ENCODE results near the gene AVPI1. TPM values are rescaled to one million over a fixed set of nuclear protein-coding genes. Genes with fewer than 3 reads are reported as not detected.

AVPI1 gene
- total and polyA plus RNA-seq, 4 donors, result 15.1 to 26.8 (median 17.8) TPM

DNA sequence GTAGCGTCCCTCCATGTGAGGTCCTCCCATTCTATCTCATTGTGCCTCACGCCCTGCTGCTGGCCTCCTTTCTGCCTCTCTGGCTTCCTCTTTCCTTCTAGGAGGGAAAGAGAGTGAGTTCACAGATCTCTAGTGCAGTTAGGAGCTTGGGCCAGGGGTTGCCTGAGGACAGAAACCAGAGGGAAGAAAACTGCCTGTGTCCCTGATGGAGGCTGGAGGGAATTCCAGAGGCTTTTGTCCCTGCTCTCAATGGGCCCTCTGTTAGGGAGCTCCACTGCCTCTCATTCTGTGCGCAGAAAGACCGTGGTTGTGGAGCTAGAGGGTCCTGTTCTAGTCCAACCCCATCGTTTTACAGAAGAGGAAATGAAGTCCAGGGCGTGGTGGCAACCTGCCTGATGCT, 31.1 kb upstream of the AVPI1 start:
- H3K27ac ChIP-seq (ENCODE audit: low read depth in 1 of 2, low read length in 1 of 2), result peak overlapping the region in 1 of 2 donors; percentile 83
- peaks cover 0 to 14% (median 0%) of the 10 kb centered on the region in 4 donors for H3K36me3 ChIP-seq (ENCODE audit: control insufficient read depth in 4 of 4, insufficient read depth in 4 of 4, low read length in 4 of 4)
- H3K9me3 ChIP-seq (ENCODE audit: control insufficient read depth in 4 of 4, insufficient read depth in 3 of 4, low read length in 3 of 4), result no peaks in the 10 kb centered on the region
- peak overlapping the region in 1 of 2 donors; percentile 11 for H3K9ac ChIP-seq (ENCODE audit: insufficient read depth in 1 of 2, low read length in 2 of 2)
- H3K4me1 ChIP-seq (ENCODE audit: control insufficient read depth in 5 of 5, insufficient read depth in 5 of 5, low read length in 5 of 5), result peaks cover 0 to 18% (median 7%) of the 10 kb centered on the region in 5 donors
- H3K4me3 ChIP-seq, result no peak overlapping the region
- no peak for ATAC-seq (ENCODE audit: insufficient read depth, low FRiP score)
- DNase-seq, result no peak
- 55 to 60% methylated on average over 6 of the region's 6 CpGs for WGBS, 2 donors
- TF ChIP-seq, protein P1, sequence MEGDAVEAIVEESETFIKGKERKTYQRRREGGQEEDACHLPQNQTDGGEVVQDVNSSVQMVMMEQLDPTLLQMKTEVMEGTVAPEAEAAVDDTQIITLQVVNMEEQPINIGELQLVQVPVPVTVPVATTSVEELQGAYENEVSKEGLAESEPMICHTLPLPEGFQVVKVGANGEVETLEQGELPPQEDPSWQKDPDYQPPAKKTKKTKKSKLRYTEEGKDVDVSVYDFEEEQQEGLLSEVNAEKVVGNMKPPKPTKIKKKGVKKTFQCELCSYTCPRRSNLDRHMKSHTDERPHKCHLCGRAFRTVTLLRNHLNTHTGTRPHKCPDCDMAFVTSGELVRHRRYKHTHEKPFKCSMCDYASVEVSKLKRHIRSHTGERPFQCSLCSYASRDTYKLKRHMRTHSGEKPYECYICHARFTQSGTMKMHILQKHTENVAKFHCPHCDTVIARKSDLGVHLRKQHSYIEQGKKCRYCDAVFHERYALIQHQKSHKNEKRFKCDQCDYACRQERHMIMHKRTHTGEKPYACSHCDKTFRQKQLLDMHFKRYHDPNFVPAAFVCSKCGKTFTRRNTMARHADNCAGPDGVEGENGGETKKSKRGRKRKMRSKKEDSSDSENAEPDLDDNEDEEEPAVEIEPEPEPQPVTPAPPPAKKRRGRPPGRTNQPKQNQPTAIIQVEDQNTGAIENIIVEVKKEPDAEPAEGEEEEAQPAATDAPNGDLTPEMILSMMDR (IDR thresholded peaks at IDR 0.05; ENCODE audit: control extremely low read depth, extremely low read depth), result no peak
- H3K27me3 ChIP-seq (ENCODE audit: control insufficient read depth in 3 of 3, insufficient read depth in 3 of 3, low read length in 2 of 3), result no peaks in the 10 kb centered on the region

DNA sequence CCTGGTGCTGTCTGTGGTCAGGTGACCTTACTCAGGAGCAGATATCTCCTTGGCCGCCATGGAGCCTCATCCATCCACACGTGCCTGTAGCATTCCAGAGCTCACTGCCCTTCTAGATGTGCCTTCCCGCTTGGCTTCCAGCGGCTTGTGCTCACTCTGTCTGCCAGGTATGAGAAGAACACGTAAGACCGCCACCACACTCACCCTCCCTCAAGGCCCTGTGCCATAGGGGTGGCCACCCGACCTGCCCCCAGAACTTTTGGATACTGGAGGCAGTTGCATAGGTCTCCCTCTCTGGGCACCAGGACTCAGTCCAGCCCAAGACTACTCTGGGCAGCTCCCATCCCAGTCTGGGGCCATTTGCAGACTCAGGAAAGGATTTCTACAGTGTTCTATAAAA, 30.6 kb upstream of the AVPI1 start:
- Histone ChIP-seq H3K27ac (ENCODE audit: low read depth in 1 of 2, low read length in 1 of 2) (peak overlapping the region in 1 of 2 donors; percentile 83), H3K4me1 (ENCODE audit: control insufficient read depth in 5 of 5, insufficient read depth in 5 of 5, low read length in 5 of 5) (peaks cover 0 to 23% (median 8%) of the 10 kb centered on the region in 5 donors), H3K4me3 (no peak overlapping the region), H3K9me3 (ENCODE audit: control insufficient read depth in 4 of 4, insufficient read depth in 3 of 4, low read length in 3 of 4) (no peaks in the 10 kb centered on the region), H3K27me3 (ENCODE audit: control insufficient read depth in 3 of 3, insufficient read depth in 3 of 3, low read length in 2 of 3) (no peaks in the 10 kb centered on the region), H3K36me3 (ENCODE audit: control insufficient read depth in 4 of 4, insufficient read depth in 4 of 4, low read length in 4 of 4) (peaks cover 0 to 14% (median 0%) of the 10 kb centered on the region in 4 donors), H3K9ac (ENCODE audit: insufficient read depth in 1 of 2, low read length in 2 of 2) (no peak overlapping the region)
- DNase-seq, result no peak
- TF ChIP-seq, protein P1 (IDR thresholded peaks at IDR 0.05; ENCODE audit: control extremely low read depth, extremely low read depth), result no peak
- 92 to 98% methylated on average over 7 of the region's 7 CpGs for WGBS, 2 donors
- no peak for ATAC-seq (ENCODE audit: insufficient read depth, low FRiP score)

DNA sequence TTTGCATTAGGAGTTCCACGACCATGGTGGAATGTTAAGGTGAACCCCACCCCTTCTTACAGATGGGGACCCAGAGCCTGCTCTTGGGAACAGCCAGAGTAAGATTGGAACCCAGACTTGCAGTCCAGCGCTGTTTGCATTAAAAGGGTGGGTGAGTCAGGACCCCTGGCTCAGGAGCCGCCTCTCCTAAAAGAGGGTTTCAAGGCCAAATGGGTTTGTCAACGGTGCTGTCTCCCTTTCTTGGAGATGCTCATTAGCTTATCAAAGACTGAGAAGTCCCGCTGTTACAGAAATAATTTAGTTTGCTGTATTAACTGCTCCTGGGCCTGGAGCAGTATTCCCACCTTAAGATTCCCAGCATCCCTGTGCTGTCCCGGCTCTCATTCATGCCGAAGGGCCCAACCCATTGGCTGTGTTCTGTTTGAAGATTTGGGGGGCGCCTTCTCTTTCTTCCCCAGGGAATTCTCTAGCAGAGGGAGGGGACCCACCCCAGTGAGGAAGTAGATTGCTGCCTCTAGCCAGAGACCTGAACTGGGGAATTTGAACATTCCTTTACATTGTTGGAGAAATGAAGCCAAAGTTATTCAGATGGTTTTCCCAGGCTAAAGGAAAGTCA, 28.3 kb upstream of the AVPI1 start:
- Histone ChIP-seq H3K36me3 (ENCODE audit: control insufficient read depth in 4 of 4, insufficient read depth in 4 of 4, low read length in 4 of 4) (peaks cover 0 to 14% (median 0%) of the 10 kb centered on the region in 4 donors), H3K27ac (ENCODE audit: low read depth in 1 of 2, low read length in 1 of 2) (peak overlapping the region; percentile 81 to 92), H3K27me3 (ENCODE audit: control insufficient read depth in 3 of 3, insufficient read depth in 3 of 3, low read length in 2 of 3) (no peaks in the 10 kb centered on the region), H3K4me3 (no peak overlapping the region), H3K9me3 (ENCODE audit: control insufficient read depth in 4 of 4, insufficient read depth in 3 of 4, low read length in 3 of 4) (no peaks in the 10 kb centered on the region), H3K4me1 (ENCODE audit: control insufficient read depth in 5 of 5, insufficient read depth in 5 of 5, low read length in 5 of 5) (peaks cover 0 to 23% (median 8%) of the 10 kb centered on the region in 5 donors), H3K9ac (ENCODE audit: insufficient read depth in 1 of 2, low read length in 2 of 2) (peak overlapping the region in 1 of 2 donors; percentile 34)
- WGBS, 2 donors, result 68 to 80% methylated on average over 8 of the region's 8 CpGs
- DNase-seq (no peak), ATAC-seq (ENCODE audit: insufficient read depth, low FRiP score) (no peak)
- TF ChIP-seq, protein P1 (IDR thresholded peaks at IDR 0.05; ENCODE audit: control extremely low read depth, extremely low read depth), result no peak
